GM20000 (cell line): ENCODE results near the gene NAGK.
"Not testable (repeated sequence)": the region's sequence is repeated elsewhere in the genome, so short reads cannot be mapped to it uniquely, and the experiment has no call there.

Source experiments
- DNase-seq: peaks from one replicate; pipeline ENCODE4 v3.0.0; 2012; ENCODE audit warnings: low spot score
- CTCF ChIP-seq: IDR thresholded peaks from 2 replicates; pipeline ENCODE4 v1.5.1; 2012; ENCODE audit warnings: mild to moderate bottlenecking, control low read depth; ENCODE audit errors: extremely low read depth, missing control alignments

The NAGK gene

GRCh38 chr2:71045865-71046548 lies 22.4 kb upstream of the NAGK start:
- no peak for DNase-seq
- TF ChIP-seq CTCF: no peak

- TF ChIP-seq CTCF: no peak
- no peak for DNase-seq
Observed at GRCh38 chr2:71048096-71048495, 20.4 kb upstream of the NAGK start.

- DNase-seq: peak; percentile 52
Observed at GRCh38 chr2:71049704-71050360, 18.6 kb upstream of the NAGK start.

GRCh38 chr2:71055206-71055740 lies 13.2 kb upstream of the NAGK start:
- DNase-seq: not testable (repeated sequence)

GRCh38 chr2:71060211-71060610 lies 8.2 kb upstream of the NAGK start:
- TF ChIP-seq CTCF: no peak

GRCh38 chr2:71060871-71061270 lies 7.6 kb upstream of the NAGK start:
- DNase-seq: no peak
- TF ChIP-seq CTCF: no peak

More at GRCh38 chr2:71060211-71060610, 8.2 kb upstream of the NAGK start:
- DNase-seq: no peak

- no peak for TF ChIP-seq CTCF
- DNase-seq: no peak
Observed at GRCh38 chr2:71063216-71063615, 5.2 kb upstream of the NAGK start.

- no peak for TF ChIP-seq CTCF
- DNase-seq: peak; percentile 53
Observed at GRCh38 chr2:71064110-71064611, 4.3 kb upstream of the NAGK start.
